Karpas-422 (cell line): ENCODE results near the gene ITLN2. TPM values are rescaled to one million over a fixed set of nuclear protein-coding genes. Genes with fewer than 3 reads are reported as not detected.
"Not testable (repeated sequence)": the region's sequence is repeated elsewhere in the genome, so short reads cannot be mapped to it uniquely, and the experiment has no call there.

Source experiments
- DNase-seq: peaks from one replicate; pipeline ENCODE4 v3.0.0-alpha.2; 2015
- H2AFZ ChIP-seq: fragments of 200-600 bp; sonication (generic); 2 replicates; pipeline ENCODE4 v1.6.1; 2014; ENCODE audit warnings: antibody characterized with exemption, low read length, mixed read lengths
- H3K27ac ChIP-seq: fragments of 200-600 bp; sonication (generic); 2 replicates; pipeline ENCODE4 v1.5.1; 2014; ENCODE audit warnings: mild to moderate bottlenecking, low read length, moderate library complexity
- H3K27me3 ChIP-seq: fragments of 200-600 bp; sonication (generic); 2 replicates; pipeline ENCODE4 v1.6.1; 2014; ENCODE audit warnings: low read length, mixed read lengths
- H3K36me3 ChIP-seq: fragments of 200-600 bp; sonication (generic); 2 replicates; pipeline ENCODE4 v1.6.1; 2014; ENCODE audit warnings: low read length, mixed read lengths; ENCODE audit not compliant: insufficient read depth
- H3K4me1 ChIP-seq: fragments of 200-600 bp; sonication (generic); 2 replicates; pipeline ENCODE4 v1.6.1; 2014; ENCODE audit warnings: mild to moderate bottlenecking, low read length, mixed read lengths
- H3K4me2 ChIP-seq: fragments of 200-600 bp; sonication (generic); 2 replicates; pipeline ENCODE4 v1.6.1; 2014; ENCODE audit warnings: low read length, low read depth, mild to moderate bottlenecking; ENCODE audit not compliant: poor library complexity, severe bottlenecking
- H3K4me3 ChIP-seq: fragments of 200-600 bp; sonication (generic); 2 replicates; pipeline ENCODE4 v1.5.1; 2014; ENCODE audit warnings: mild to moderate bottlenecking, antibody characterized with exemption, low read length, mixed read lengths
- H3K79me2 ChIP-seq: fragments of 200-600 bp; sonication (generic); 2 replicates; pipeline ENCODE4 v1.6.1; 2014; ENCODE audit warnings: mild to moderate bottlenecking, low read length, mixed read lengths
- H3K9ac ChIP-seq: fragments of 200-600 bp; sonication (generic); 2 replicates; pipeline ENCODE4 v1.6.0; 2014; ENCODE audit warnings: low read length
- H3K9me2 ChIP-seq: fragments of 200-600 bp; sonication (generic), shearing (Covaris generic); replicated peaks from 2 replicates; pipeline ENCODE4 v1.6.0; 2014; ENCODE audit warnings: mild to moderate bottlenecking, low read length, moderate library complexity; ENCODE audit not compliant: insufficient read depth
- H3K9me3 ChIP-seq: fragments of 300-700, 200-600 bp; sonication (generic); 2 replicates; pipeline ENCODE4 v1.6.1; 2014; ENCODE audit warnings: low read length, mixed read lengths
- H4K20me1 ChIP-seq: fragments of 200-600 bp; sonication (generic); 2 replicates; pipeline ENCODE4 v1.6.1; 2014; ENCODE audit warnings: mild to moderate bottlenecking, antibody characterized with exemption, low read length, low read depth; ENCODE audit not compliant: insufficient read depth
- total RNA-seq: library from RNA; depleted of rRNA; stranded (reverse); fragments of >200 nt; shearing (Covaris generic); gene quantifications from 2 replicates; pipeline ENCODE4 v1.2.3, GENCODE V29; 2014; ENCODE audit warnings: low replicate concordance

Gene ITLN2
- total RNA-seq, 1 experiment from 2014 or later: not detected

DNA sequence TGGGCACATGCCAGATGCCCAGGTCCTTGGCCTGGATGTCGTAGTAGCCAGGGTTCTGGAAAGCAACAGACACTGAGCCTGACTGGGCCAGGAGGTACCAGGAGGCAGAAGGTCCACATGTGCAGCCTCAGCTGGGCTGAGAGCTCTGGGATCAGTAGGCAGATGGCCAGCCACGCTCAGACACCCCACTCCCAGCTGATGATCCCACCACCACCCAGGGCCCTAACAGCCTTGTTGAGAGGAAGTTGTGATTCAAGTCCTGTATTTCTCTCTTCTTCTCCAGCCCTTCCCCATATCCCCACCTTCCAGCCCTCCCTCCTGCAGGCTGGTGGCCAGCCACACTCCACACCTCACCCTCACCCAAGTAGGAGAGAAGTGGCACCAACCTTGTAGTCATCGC is 4.0 kb downstream of the ITLN2 start:
- Histone ChIP-seq H3K4me1 (no peaks in the 10 kb centered on the region), H3K9me2 (no peaks in the 10 kb centered on the region), H3K79me2 (no peaks in the 10 kb centered on the region), H2AFZ (no peak overlapping the region), H3K9ac (no peak overlapping the region), H3K4me3 (no peak overlapping the region), H3K4me2 (no peak overlapping the region), H3K27me3 (no peaks in the 10 kb centered on the region), H3K27ac (no peak overlapping the region), H3K9me3 (no peaks in the 10 kb centered on the region), H3K36me3 (no peaks in the 10 kb centered on the region), H4K20me1 (no peaks in the 10 kb centered on the region)
- no peak for DNase-seq

DNA sequence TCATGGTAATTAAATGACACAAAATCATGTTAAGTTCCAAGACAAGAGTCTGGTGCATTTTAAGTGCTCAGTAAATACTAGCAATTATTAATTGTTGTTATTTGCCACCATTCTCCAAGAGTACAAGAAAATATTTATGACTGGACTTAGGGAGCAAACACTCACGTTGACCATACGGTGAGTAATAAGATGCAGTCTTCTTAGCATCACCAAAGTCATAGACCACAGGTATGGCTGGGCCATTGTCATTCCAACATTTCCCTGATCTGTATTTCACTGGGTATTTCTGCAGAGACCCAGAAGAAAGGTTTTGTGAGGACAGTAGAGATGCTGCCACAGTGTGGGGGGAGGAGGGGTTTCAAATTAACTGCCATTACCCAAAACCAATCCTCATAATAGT is 4.7 kb downstream of the ITLN2 start:
- no peaks in the 10 kb centered on the region for H3K9me2 ChIP-seq
- no peaks in the 10 kb centered on the region for H3K9me3 ChIP-seq
- H3K9ac ChIP-seq: no peak overlapping the region
- H3K4me1 ChIP-seq: no peaks in the 10 kb centered on the region
- no peaks in the 10 kb centered on the region for H3K27me3 ChIP-seq
- H2AFZ ChIP-seq: no peak overlapping the region
- DNase-seq: no peak
- H3K79me2 ChIP-seq: no peaks in the 10 kb centered on the region
- H3K27ac ChIP-seq: no peak overlapping the region
- no peak overlapping the region for H3K4me2 ChIP-seq
- no peaks in the 10 kb centered on the region for H3K36me3 ChIP-seq
- no peak overlapping the region for H3K4me3 ChIP-seq
- no peaks in the 10 kb centered on the region for H4K20me1 ChIP-seq

DNA sequence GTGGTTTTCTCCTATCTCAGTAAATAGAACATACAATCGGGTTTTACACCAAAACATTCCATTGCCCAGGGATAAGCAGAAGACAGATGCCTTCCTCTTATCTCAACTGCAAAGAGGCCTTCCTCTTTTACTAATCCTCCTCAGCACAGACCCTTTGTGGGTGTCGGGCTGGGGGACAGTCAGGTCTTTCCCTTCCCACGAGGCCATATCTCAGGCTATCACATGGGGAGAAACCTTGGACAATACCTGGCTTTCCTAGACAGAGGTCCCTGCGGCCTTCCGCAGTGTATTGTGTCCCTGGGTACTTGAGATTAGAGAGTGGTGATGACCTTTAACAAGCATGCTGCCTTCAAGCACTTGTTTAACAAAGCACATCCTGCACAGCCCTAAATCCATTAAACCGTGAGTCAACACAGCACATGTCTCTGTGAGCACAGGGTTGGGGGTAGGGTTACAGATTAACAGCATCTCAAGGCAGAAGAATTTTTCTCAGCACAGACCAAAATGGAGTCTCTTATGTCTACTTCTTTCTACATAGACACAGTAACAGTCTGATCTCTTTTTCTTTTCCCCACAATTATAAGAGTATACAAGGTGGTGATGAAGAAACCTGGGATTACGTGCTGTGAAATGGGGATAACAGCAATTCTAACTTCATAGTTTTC is 5.3 kb downstream of the ITLN2 start:
- not testable (repeated sequence) for H3K4me1 ChIP-seq, H3K4me2 ChIP-seq

GRCh38 chr1:160947174-160947759 is 7.3 kb downstream of the ITLN2 start:
- not testable (repeated sequence) for H3K27ac ChIP-seq, H3K36me3 ChIP-seq, H3K4me2 ChIP-seq, H3K79me2 ChIP-seq, DNase-seq, H3K4me1 ChIP-seq, H4K20me1 ChIP-seq, H3K9ac ChIP-seq, H3K9me2 ChIP-seq, H3K4me3 ChIP-seq, H3K9me3 ChIP-seq, H3K27me3 ChIP-seq, H2AFZ ChIP-seq

More for the DNA sequence above, 5.3 kb downstream of the ITLN2 start:
- not testable (repeated sequence) for H4K20me1 ChIP-seq, DNase-seq, H3K27ac ChIP-seq, H3K27me3 ChIP-seq, H3K9me3 ChIP-seq, H3K9me2 ChIP-seq, H3K4me3 ChIP-seq, H3K79me2 ChIP-seq, H3K36me3 ChIP-seq, H2AFZ ChIP-seq, H3K9ac ChIP-seq

GRCh38 chr1:160945881-160946280 is 8.7 kb downstream of the ITLN2 start:
- H3K9me2 ChIP-seq, H3K9me3 ChIP-seq, H3K4me2 ChIP-seq, DNase-seq, H3K36me3 ChIP-seq, H4K20me1 ChIP-seq, H3K4me1 ChIP-seq, H3K9ac ChIP-seq, H3K27ac ChIP-seq, H3K79me2 ChIP-seq, H3K4me3 ChIP-seq, H3K27me3 ChIP-seq, H2AFZ ChIP-seq: not testable (repeated sequence)

DNA sequence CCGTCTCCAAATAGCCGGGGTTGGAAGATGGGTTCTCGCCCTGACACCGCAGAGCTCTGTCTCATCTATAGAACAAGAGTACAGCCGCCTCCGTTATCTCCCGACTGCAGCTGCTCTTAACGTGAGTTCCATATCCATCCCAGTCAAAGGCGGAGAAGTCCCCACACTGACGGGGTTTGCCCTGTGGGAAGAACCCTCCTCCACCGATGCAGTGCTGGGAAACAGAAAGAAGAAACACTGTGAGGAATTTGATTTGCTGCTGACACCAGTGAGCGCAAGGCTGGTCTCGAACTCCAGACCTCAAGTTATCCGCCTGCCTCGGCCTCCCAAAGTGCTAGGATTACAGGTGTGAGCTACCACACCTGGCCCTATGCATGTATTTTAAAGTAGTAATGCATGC is 9.5 kb downstream of the ITLN2 start:
- Histone ChIP-seq H2AFZ (no peak overlapping the region), H3K36me3 (no peaks in the 10 kb centered on the region), H3K4me2 (no peak overlapping the region), H3K27me3 (no peaks in the 10 kb centered on the region), H3K9me2 (no peaks in the 10 kb centered on the region), H4K20me1 (no peaks in the 10 kb centered on the region), H3K4me3 (no peak overlapping the region), H3K9ac (no peak overlapping the region), H3K79me2 (no peaks in the 10 kb centered on the region), H3K4me1 (no peaks in the 10 kb centered on the region), H3K9me3 (no peaks in the 10 kb centered on the region), H3K27ac (no peak overlapping the region)
- DNase-seq: no peak

DNA sequence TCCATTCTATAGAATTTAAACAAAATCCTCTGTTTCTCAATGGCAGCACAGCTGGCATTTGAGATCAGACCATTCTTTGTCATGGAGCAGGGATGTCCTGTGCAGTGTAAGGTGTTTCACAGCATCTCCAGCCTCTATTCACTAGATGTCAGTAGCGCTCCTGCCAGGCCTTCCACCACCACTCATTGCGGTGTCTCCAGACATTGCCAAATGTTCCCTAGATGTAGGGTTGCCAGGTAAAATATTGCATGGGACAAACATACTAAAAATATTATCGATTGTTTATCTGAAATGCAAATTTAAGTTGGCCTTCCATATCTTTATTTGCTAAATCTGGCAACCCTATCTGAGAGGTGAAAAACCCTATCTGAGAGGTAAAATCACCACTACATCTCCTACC is 11.7 kb downstream of the ITLN2 start:
- no peak overlapping the region for H3K4me2 ChIP-seq
- H3K9me2 ChIP-seq: no peaks in the 10 kb centered on the region
- no peaks in the 10 kb centered on the region for H3K27me3 ChIP-seq
- no peak overlapping the region for H3K9ac ChIP-seq
- no peak overlapping the region for H2AFZ ChIP-seq
- H3K36me3 ChIP-seq: no peaks in the 10 kb centered on the region
- no peak for DNase-seq
- no peaks in the 10 kb centered on the region for H3K4me1 ChIP-seq
- H4K20me1 ChIP-seq: no peaks in the 10 kb centered on the region
- H3K4me3 ChIP-seq: no peak overlapping the region
- H3K79me2 ChIP-seq: no peaks in the 10 kb centered on the region
- H3K27ac ChIP-seq: no peak overlapping the region
- H3K9me3 ChIP-seq: no peaks in the 10 kb centered on the region

DNA sequence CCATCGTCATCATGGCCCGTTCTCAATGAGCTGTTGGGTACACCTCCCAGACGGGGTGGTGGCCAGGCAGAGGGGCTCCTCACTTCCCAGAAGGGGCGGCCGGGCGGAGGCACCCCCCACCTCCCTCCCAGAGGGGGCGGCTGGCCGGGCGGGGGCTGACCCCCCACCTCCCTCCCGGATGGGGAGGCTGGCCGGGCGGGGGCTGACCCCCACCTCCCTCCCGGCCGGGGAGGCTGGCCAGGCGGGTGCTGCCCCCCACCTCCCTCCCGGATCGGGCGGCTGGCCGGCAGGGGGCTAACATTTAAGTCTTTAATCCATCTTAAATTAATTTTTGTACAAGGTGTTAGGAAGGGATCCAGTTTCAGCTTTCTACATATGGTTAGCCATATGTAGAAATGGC is 17.9 kb downstream of the ITLN2 start:
- not testable (repeated sequence) for H3K9ac ChIP-seq, H4K20me1 ChIP-seq, H3K36me3 ChIP-seq, H3K4me3 ChIP-seq, H3K9me3 ChIP-seq, H3K4me1 ChIP-seq, H2AFZ ChIP-seq, H3K27me3 ChIP-seq, H3K9me2 ChIP-seq, H3K27ac ChIP-seq, DNase-seq, H3K4me2 ChIP-seq, H3K79me2 ChIP-seq
